Measurements from ENCODE around the gene TKFC.

TKFC gene

GRCh38 chr11:61325649-61326414 lies 7.2 kb upstream of the TKFC start:
- DNase-seq, result no peak

- no peak for DNase-seq
These were observed 5.4 kb upstream of the TKFC start for GRCh38 chr11:61327669-61328071.

GRCh38 chr11:61328351-61328750 lies 4.7 kb upstream of the TKFC start:
- no peak for DNase-seq

- DNase-seq, result no peak
These were observed 3.2 kb upstream of the TKFC start for GRCh38 chr11:61329871-61330270.

- no peak for DNase-seq
These were observed 1.4 kb upstream of the TKFC start for GRCh38 chr11:61331651-61332050.

GRCh38 chr11:61332281-61332796 lies 689 bp upstream of the TKFC start:
- DNase-seq, result no peak

- no peak for DNase-seq
These were observed 764 bp downstream of the TKFC start for GRCh38 chr11:61333550-61334433.

GRCh38 chr11:61334434-61335354 lies 1.7 kb downstream of the TKFC start:
- no peak for DNase-seq

- DNase-seq, result no peak
These were observed 2.3 kb downstream of the TKFC start for GRCh38 chr11:61335355-61335710.

- DNase-seq, result peak; percentile 80
These were observed 3.3 kb downstream of the TKFC start for GRCh38 chr11:61336171-61336935.

- no peak for DNase-seq
These were observed 4.9 kb downstream of the TKFC start for GRCh38 chr11:61337706-61338470.

GRCh38 chr11:61338783-61339489 lies 5.9 kb downstream of the TKFC start:
- no peak for DNase-seq

GRCh38 chr11:61339490-61339878 lies 6.5 kb downstream of the TKFC start:
- DNase-seq, result no peak

- no peak for DNase-seq
These were observed 8.0 kb downstream of the TKFC start for GRCh38 chr11:61340979-61341378.

GRCh38 chr11:61341706-61342105 lies 8.7 kb downstream of the TKFC start:
- no peak for DNase-seq

- DNase-seq, result no peak
These were observed 9.3 kb downstream of the TKFC start for GRCh38 chr11:61342207-61342803.

GRCh38 chr11:61343792-61344745 lies 11.0 kb downstream of the TKFC start:
- no peak for DNase-seq

GRCh38 chr11:61345170-61345610 lies 12.2 kb downstream of the TKFC start:
- peak; percentile 21 for DNase-seq
